DOHH2 (cell line): Measurements from ENCODE around the gene GPC6.

Source experiments
- H3F3A ChIP-seq: fragments of 200-600 bp; sonication (generic), shearing (Covaris generic); 2 replicates; pipeline ENCODE4 v1.6.0; 2016; ENCODE audit warnings: antibody characterized with exemption, mild to moderate bottlenecking; ENCODE audit not compliant: control insufficient read depth, insufficient read depth
- H3K27ac ChIP-seq: fragments of 200-600 bp; sonication (generic); 2 replicates; pipeline ENCODE4 v1.5.1; 2014; ENCODE audit warnings: low read depth, mild to moderate bottlenecking, low read length, moderate library complexity
- H3K27me3 ChIP-seq: fragments of 200-600 bp; sonication (generic); 2 replicates; pipeline ENCODE4 v1.6.1; 2014; ENCODE audit warnings: mild to moderate bottlenecking, low read length, mixed read lengths; ENCODE audit not compliant: control insufficient read depth
- H3K36me3 ChIP-seq: fragments of 200-600 bp; sonication (generic); 2 replicates; pipeline ENCODE4 v1.6.1; 2014; ENCODE audit warnings: mild to moderate bottlenecking, low read length, moderate library complexity, mixed read lengths; ENCODE audit not compliant: control insufficient read depth
- H3K4me1 ChIP-seq: fragments of 200-600 bp; sonication (generic); 2 replicates; pipeline ENCODE4 v1.6.1; 2014; ENCODE audit warnings: mild to moderate bottlenecking, low read length, mixed read lengths; ENCODE audit not compliant: control insufficient read depth
- H3K4me2 ChIP-seq: fragments of 200-600 bp; sonication (generic); 2 replicates; pipeline ENCODE4 v1.6.0; 2014; ENCODE audit warnings: mild to moderate bottlenecking, low read length, moderate library complexity
- H3K4me3 ChIP-seq: fragments of 200-600 bp; sonication (generic); 2 replicates; pipeline ENCODE4 v1.5.1; 2014; ENCODE audit warnings: mild to moderate bottlenecking, low read length, mixed read lengths
- H3K79me2 ChIP-seq: fragments of 200-600 bp; sonication (generic); 2 replicates; pipeline ENCODE4 v1.6.1; 2014; ENCODE audit warnings: mild to moderate bottlenecking, low read length, mixed read lengths; ENCODE audit not compliant: control insufficient read depth
- H3K9me2 ChIP-seq: fragments of 200-600 bp; sonication (generic); replicated peaks from 2 replicates; pipeline ENCODE4 v1.6.1; 2014; ENCODE audit warnings: mild to moderate bottlenecking, low read length, mixed read lengths; ENCODE audit not compliant: control insufficient read depth
- H3K9me3 ChIP-seq: fragments of 200-600 bp; sonication (generic); 2 replicates; pipeline ENCODE4 v1.6.1; 2014; ENCODE audit warnings: antibody characterized with exemption, low read length, mixed read lengths; ENCODE audit not compliant: control insufficient read depth, insufficient read depth
- H4K20me1 ChIP-seq: fragments of 200-600 bp; sonication (generic); 2 replicates; pipeline ENCODE4 v1.6.0; 2014; ENCODE audit warnings: low read depth, mild to moderate bottlenecking, antibody characterized with exemption, low read length, moderate library complexity; ENCODE audit not compliant: control insufficient read depth, insufficient read depth
- CTCF ChIP-seq: fragments of 200-600 bp; sonication (generic); IDR thresholded peaks from one replicate; pipeline ENCODE4 v1.5.1; 2014; ENCODE audit warnings: antibody characterized with exemption, mild to moderate bottlenecking, low read depth, low read length; ENCODE audit not compliant: poor library complexity, severe bottlenecking
- EZH2phosphoT487 ChIP-seq: fragments of 200-600 bp; sonication (generic); IDR thresholded peaks from 2 replicates; pipeline ENCODE4 v1.6.1; 2017; ENCODE audit warnings: borderline replicate concordance, mild to moderate bottlenecking, antibody characterized with exemption, low read length, moderate library complexity, mixed read lengths

Gene GPC6

DNA sequence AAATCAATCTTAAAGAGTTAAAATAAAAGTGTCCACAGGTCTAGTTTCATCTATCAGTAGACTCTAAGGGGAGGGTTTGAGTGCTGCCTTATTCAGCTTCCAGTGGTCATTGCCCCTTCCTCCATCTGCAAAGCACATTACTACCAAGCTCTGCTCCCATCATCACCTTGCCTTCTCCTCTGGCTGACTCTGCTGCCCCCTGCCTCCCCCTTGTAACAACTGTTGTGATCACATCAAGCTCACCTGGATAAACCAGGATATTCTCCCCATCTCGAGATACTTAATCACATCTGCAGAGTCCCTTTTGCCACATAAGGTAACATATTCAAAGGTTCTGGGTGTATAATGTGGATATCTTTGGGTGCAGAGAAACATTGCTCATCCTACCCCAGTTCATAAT is 43.3 kb upstream of the GPC6 start:
- no peaks in the 10 kb centered on the region for H3K9me3 ChIP-seq
- TF ChIP-seq CTCF = no peak
- no peak for TF ChIP-seq EZH2phosphoT487
- no peak overlapping the region for H3K4me3 ChIP-seq
- H4K20me1 ChIP-seq = no peaks in the 10 kb centered on the region
- no peaks in the 10 kb centered on the region for H3F3A ChIP-seq
- H3K4me2 ChIP-seq = no peak overlapping the region
- H3K79me2 ChIP-seq = no peaks in the 10 kb centered on the region
- no peaks in the 10 kb centered on the region for H3K9me2 ChIP-seq
- H3K27me3 ChIP-seq = no peaks in the 10 kb centered on the region
- no peak overlapping the region for H3K27ac ChIP-seq
- H3K36me3 ChIP-seq = no peaks in the 10 kb centered on the region
- no peaks in the 10 kb centered on the region for H3K4me1 ChIP-seq

- Histone ChIP-seq H3K36me3 (no peaks in the 10 kb centered on the region), H3K4me2 (no peak overlapping the region)
Observed at GRCh38 chr13:93190006-93190405, 36.6 kb upstream of the GPC6 start.

DNA sequence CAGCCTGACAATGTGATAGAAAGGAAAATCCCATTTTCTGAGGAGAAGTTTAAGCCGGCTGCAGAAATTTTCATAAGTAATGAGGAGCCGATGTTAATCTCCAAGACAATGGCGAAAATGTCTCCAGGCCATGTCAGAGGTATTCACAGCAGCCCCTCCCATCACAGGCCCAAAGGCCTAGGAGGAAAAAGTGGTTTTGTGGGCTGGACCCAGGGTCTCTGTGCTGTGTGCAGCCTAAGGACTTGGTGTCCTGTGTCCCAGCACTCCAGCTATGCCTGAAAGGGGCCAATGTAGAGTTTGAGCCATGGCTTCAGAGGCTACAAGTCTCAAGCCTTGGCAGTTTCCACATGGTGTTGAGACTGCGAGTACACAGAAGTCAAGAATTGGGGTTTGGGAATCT is 32.9 kb upstream of the GPC6 start:
- TF ChIP-seq CTCF (no peak), EZH2phosphoT487 (no peak)
- Histone ChIP-seq H3K27me3 (no peaks in the 10 kb centered on the region), H3K79me2 (no peaks in the 10 kb centered on the region), H3K36me3 (no peaks in the 10 kb centered on the region), H3K4me3 (no peak overlapping the region), H3K9me2 (no peaks in the 10 kb centered on the region), H3F3A (no peaks in the 10 kb centered on the region), H3K4me2 (no peak overlapping the region), H3K4me1 (no peaks in the 10 kb centered on the region), H4K20me1 (no peaks in the 10 kb centered on the region), H3K9me3 (no peaks in the 10 kb centered on the region), H3K27ac (no peak overlapping the region)

More at GRCh38 chr13:93190006-93190405, 36.6 kb upstream of the GPC6 start:
- Histone ChIP-seq H3K27ac (no peak overlapping the region), H3K9me3 (no peaks in the 10 kb centered on the region), H3K27me3 (no peaks in the 10 kb centered on the region), H3F3A (no peaks in the 10 kb centered on the region), H3K4me3 (no peak overlapping the region), H3K9me2 (no peaks in the 10 kb centered on the region), H3K79me2 (no peaks in the 10 kb centered on the region), H3K4me1 (no peaks in the 10 kb centered on the region), H4K20me1 (no peaks in the 10 kb centered on the region)
- TF ChIP-seq EZH2phosphoT487 = no peak
- no peak for TF ChIP-seq CTCF

- H3K4me2 ChIP-seq = no peak overlapping the region
- no peaks in the 10 kb centered on the region for H3F3A ChIP-seq
- no peaks in the 10 kb centered on the region for H4K20me1 ChIP-seq
- no peaks in the 10 kb centered on the region for H3K79me2 ChIP-seq
- no peak overlapping the region for H3K27ac ChIP-seq
- H3K4me1 ChIP-seq = no peaks in the 10 kb centered on the region
- no peak overlapping the region for H3K4me3 ChIP-seq
- no peak for TF ChIP-seq EZH2phosphoT487
- no peak for TF ChIP-seq CTCF
- no peaks in the 10 kb centered on the region for H3K9me3 ChIP-seq
- H3K27me3 ChIP-seq = no peaks in the 10 kb centered on the region
- no peaks in the 10 kb centered on the region for H3K36me3 ChIP-seq
- no peaks in the 10 kb centered on the region for H3K9me2 ChIP-seq
Observed at GRCh38 chr13:93199856-93200255, 26.8 kb upstream of the GPC6 start.
